Embryonic facial prominence (tissue), 1 donor: ENCODE data around the gene SRRT.

Source experiments
- DNase-seq: peaks from one replicate; pipeline ENCODE4 v3.0.0-alpha.2; 2016; ENCODE audit errors: extremely low spot score

The SRRT gene, protein sequence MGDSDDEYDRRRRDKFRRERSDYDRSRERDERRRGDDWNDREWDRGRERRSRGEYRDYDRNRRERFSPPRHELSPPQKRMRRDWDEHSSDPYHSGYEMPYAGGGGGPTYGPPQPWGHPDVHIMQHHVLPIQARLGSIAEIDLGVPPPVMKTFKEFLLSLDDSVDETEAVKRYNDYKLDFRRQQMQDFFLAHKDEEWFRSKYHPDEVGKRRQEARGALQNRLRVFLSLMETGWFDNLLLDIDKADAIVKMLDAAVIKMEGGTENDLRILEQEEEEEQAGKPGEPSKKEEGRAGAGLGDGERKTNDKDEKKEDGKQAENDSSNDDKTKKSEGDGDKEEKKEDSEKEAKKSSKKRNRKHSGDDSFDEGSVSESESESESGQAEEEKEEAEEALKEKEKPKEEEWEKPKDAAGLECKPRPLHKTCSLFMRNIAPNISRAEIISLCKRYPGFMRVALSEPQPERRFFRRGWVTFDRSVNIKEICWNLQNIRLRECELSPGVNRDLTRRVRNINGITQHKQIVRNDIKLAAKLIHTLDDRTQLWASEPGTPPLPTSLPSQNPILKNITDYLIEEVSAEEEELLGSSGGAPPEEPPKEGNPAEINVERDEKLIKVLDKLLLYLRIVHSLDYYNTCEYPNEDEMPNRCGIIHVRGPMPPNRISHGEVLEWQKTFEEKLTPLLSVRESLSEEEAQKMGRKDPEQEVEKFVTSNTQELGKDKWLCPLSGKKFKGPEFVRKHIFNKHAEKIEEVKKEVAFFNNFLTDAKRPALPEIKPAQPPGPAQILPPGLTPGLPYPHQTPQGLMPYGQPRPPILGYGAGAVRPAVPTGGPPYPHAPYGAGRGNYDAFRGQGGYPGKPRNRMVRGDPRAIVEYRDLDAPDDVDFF

DNA sequence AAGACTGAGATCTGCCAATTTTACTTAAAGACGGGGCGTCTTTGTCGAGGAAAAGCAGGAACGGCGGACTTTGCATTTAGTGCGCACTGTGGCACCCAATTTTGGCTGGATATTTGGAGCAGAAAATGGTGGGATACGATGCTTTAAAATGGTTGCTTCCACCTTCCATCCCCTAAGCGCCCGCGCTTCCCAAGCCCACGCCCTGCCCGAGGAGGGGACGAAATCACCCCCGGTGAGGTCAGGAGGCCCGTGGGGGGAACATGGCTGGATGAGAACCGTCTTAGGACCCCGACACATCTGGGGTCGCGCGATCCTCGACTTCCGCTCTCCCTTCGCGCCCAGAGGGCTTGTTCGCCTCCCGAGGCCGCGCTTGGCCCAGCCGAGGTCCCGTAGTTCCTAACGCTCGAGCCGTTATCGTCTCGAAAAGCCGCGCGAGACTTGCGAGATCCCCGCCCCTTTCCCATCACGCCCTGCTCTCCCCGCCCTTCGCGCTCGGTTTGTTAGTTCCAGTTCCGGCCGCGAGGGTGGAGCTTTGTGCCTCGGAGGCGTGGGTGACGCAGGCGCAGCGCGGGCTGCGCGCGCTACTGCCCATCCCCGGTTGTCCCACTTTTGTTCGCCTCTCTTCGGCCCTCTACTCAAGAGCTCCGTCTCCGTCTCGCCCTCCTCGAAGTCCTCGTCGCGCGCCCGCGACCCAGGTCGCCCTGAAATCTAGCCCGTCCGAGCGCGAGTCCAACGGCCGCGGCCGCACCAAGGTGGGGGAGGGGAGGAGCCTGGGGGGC, at the start of gene SRRT:
Gene SRRT (plus strand): TSS at position 527 of the 779 bp plus-strand sequence. CDS start 488 bp downstream, outside the sequence.
- DNase-seq, result peak; percentile 96

DNA sequence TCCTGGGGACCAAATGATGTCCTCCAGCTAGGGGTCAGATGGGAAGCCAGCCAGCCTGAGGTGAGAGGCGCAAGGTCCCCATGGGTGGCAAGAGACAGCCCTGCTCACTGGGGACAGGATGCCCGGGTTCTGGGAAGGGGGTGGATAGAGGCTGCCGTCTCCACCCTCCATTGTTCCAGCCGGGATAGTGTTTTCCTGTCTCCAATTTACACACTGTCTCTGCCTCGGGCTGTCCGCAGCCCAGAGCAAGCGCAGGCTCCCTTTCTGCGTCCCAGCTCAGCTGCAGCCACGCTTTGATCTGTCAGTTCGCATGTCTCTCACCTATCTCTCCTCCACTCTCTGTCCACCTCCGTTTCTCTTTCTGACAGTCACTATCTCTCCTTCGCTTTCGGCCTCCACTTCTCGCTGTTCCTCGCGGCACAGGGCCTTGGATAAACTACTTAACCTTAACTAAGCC, 49.7 kb upstream of the SRRT start:
- peak; percentile 10 for DNase-seq

DNA sequence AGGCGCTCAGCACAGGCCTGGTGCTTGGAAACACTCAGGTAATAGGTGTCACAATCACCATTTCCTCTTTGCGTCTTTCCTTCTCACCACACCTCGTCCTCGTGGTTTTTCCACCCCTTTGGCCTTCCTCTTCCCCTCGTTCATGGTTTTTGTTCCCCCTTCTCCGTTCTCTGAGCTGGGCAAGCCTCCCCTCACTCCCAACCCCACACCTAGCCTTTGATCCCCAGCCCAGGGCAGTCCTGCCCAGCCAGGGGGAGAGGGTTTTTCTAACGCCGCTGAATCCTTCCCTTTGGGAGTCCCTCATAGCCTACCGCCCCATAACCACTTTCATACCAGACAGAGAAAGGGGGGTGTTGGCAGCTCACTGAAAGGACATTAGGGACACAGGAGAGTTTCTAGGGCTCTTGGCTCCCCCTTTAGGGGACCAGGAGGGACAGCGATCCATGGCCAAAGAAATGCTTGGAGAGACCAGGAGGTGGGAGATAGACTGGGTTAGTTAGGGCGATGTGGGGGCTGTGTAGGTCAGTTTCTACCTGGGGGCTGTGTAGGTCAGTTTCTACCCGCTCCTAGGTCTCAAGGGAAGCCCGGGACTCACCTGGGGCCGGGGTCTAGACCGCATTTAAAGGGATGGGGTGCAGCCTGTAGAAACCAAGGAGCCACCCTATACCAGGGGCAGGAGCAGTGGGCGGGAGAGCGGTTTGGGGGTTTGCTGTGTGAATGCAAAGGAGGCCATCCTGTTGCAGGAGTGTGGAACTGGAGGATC, 49.0 kb upstream of the SRRT start:
- no peak for DNase-seq

DNA sequence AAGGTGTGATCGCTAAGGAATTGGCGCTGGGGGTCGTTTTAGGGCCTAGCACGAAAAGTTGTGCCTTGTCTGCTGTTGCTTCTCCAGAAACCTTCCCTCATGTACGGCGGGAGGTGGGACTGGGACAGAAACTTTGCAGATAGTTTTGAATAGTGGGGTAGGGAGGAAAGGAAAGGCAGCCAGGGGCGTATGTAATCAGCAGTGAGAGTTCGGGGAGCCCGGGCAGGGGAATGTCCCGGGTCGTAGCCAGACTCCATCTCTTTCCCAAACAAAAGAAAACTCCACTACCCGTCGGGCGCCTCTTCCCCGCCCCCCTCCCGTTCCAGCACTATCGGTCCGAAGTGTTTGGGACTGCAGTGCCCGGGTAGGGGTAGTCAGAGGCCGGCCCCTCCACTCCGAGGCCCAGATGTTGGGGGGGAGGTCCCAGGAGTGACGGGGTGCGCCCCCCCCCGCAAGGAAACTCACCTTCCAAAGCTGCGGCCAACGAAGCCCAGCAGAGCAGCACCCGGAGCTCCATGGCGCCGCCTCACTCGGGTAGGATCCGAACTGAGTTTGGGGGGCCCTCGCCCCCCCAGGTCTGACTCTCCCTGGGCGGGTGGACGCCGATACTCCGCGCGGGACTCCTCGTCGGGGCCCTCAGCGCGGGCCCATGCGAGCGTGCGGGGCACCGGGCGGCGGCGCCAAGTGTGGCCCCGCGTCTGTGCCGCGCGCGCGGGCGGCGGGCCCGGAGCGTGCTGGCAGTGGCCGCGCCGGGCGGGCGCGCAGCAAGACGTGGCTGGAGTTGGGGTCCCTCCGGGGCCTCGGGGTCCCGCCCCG, 48.2 kb upstream of the SRRT start:
- DNase-seq, result peak; percentile 7

DNA sequence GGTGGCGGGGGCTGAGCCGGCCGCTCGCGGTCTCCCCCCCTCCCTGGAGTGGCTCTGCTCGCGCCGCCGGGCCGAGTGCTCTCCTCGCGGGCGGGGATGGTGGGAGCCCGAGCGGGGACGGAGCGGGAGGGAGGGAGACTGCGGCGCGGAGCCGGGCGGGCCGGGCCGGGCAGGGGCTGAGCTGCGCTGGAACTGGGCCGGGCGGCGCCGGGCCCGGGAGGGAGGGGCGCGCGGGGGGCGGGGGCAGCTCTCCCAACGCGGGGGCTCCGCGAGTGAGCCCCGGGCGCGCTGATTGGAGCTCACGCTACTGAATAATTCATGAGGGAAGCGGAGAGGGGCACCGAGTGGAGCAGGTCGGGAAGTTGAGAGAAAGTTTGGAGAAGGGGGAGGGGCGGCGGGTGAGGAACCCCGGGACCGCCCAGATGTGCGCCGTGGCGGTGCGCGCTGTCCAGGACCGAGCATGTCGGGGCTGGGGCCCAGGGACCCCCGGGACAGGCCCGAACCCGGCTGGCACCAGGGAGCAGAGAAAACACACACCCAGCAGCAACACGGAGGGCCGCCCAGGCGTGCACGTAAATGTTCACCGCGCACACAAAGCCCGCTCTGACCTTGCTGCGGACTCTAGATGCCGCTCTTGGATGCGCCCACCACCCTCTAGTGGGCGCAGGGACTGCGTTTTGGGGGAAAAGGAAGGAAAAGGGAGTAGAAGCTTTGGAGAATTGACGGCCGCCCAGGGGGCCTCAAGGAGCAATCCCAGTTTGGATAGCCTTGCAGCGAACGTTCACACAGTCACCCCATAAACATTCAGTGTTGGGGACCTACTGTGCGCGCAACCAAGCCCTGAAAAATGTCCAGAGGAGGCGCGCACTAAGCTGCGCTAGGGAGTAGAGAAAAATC, 47.3 kb upstream of the SRRT start, which contains the start of gene EPHB4:
Gene EPHB4 (minus strand): TSS at position 194 of the 897 bp plus-strand sequence. CDS start 493 bp downstream, outside the sequence.
- peak; percentile 92 for DNase-seq

DNA sequence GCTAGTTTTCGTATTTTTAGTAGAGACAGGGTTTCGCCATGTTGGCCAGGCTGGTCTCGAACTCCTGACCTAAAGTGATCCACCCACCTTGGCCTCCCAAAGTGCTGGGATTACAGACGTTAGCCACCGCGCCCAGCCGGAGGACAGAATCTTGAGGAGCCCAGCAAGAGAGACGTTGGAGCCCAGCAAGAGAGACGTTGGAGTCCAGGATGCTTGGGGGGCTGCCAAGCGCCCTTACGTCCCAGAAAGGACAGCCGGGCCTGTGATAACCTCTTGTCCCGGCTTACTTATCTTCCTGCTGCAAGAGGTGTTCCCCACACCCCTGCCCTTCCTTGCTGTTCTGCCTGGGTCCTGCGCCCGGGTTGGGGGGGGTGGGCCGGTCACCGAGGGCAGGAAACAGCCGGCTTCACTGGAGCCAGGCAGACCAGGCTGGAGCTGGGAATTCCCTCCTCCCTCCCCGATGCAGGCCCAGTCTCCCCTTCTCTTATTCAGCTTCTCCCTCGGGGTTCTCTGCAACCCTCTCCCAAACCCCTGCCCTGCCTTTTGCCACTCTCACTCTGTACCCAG, 45.7 kb upstream of the SRRT start:
- DNase-seq, result no peak

DNA sequence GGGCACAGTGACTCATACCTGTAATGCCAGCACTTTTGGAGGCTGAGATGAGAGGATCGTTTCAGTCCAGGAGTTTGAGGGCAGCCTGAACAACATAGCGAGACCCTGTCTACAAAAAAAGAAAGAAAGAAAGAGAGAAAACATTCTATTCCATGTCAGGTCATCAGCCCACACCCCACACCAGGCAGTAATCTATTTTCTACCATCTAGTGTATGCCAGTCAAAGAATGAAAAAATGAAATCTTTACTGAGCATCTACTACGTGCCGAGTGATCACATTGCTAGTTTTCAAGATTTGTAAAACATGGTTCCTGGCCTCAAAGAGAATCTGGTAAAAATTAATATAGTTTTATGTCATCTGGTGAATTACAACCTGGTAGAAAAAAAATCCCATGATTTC, 44.5 kb upstream of the SRRT start:
- no peak for DNase-seq

DNA sequence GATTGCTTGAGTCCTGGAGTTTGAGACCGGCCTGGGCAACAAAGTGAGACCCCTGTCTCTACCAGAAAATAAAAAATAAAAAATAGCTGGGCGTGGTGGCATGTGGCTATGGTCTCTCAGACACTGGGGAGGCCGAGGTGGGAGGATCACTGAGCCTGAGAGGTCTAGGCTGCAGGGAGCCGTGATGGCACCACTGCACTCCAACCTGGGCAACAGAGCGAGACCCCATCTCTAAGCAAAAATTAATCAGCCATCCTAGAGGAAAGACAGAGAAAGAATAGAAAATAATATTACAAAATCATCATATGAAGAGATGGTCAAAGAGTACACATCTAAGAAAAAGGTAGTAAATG, 42.6 kb upstream of the SRRT start:
- no peak for DNase-seq

DNA sequence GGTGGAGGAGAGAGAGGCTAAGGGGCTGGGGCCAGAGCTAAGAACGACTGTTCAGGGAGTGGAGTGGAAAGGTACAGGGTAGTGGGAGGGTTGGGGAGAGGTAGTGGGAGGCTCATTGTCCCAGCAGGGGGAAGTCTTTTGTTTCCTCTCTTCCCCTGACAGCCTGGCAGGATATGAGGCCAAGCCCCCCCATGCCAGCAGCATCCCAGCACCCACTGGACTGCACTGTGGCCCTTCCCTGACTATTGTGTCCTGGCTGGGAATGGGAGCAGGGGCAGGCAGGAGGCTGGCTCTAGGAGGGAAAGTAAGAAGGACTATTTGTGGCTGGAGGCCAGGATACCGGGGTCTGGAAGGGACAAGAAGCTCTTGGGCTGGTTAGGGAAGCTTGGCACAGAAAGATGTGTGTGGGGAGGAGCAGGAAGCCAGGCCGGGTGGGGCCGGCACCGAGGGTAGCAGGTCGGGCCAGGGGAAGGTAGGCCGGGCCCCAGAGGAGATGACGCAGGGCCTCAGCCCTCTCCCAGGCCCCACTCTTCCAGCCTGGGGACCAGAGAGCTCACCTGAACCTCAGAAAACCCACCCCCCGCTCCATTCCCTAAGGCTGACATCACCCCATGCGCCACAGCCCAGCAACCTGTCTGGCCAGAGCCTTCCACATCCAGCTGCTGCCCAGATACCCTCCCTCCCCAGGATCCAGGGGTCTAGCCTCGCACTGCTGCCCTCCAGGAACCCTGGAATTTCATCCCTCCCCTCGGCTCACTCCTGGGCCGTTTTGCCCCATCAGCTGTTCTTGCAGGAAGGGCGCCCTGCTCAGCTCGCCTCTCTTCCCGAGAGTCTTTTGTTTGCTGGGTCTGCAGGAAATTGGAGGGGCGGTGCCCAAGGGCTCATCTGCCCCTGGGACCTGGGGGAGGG, 38.7 kb upstream of the SRRT start:
- no peak for DNase-seq

DNA sequence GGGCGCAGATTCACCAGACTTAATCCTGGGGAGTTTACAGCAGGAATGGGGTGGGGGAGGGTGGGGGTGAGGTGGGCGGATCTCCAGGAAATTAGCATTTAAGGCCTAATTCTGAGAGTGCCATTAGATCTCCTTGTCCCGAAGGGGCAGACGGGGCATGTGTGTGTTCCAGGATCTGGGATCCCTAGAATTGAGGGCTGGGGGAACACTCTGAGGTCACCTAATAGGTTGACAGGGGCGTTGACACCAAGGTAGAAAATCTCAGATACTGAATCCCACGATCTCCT, 38.1 kb upstream of the SRRT start:
- DNase-seq, result no peak

DNA sequence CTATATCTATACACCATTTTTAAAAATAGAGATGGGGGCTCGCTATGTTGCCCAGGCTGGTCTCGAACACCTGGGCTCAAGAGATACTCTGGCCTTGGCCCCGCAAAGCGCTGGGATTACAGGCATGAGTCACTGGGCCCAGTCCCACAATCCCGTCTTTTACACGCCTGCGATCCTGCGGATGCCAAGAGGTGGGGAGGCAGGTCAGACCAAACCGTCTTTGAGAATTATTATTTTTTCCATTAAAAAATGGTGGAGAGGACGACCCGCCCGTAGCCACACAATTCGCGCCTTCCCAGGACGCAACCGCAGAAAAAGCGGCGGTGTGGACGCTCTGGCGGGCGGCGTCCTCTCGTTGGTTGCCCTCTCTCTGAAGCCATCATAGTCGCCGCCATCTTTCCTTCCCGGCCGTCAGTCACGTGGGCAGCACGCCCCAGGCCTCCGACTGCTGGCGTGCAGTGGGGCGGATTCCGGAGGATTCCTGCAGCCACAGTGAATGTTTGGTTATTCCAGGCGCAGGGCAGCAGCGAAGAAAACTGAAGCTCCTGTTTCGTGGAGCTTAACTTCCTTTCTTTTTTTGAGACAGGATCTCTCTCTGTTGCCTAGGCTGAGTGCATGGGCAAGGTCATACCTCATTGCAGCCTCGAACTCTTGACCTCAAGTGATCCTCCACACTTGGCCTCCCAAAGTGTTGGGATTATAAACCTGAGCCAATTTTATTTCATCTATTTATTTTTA, 37.6 kb upstream of the SRRT start:
- peak; percentile 92 for DNase-seq

DNA sequence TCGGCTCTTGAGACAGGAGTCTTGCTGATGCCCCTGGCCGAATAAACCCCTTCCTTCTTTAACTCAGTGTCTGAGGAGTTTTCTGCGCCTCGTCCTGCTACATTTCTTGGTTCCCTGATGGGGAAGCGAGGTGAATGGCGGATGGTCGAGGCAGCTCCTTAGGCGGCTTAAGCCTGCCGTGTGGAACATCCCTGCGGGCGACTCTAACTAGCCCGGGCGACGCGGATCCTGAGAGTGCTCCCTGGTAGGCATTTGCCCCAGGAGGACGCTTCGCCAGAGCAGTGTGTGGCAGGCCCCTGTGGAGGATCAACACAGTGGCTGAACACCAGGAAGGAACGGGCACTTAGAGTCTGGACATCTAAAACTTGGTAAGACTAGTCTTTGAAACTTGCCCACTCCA, 35.5 kb upstream of the SRRT start:
- DNase-seq, result no peak

DNA sequence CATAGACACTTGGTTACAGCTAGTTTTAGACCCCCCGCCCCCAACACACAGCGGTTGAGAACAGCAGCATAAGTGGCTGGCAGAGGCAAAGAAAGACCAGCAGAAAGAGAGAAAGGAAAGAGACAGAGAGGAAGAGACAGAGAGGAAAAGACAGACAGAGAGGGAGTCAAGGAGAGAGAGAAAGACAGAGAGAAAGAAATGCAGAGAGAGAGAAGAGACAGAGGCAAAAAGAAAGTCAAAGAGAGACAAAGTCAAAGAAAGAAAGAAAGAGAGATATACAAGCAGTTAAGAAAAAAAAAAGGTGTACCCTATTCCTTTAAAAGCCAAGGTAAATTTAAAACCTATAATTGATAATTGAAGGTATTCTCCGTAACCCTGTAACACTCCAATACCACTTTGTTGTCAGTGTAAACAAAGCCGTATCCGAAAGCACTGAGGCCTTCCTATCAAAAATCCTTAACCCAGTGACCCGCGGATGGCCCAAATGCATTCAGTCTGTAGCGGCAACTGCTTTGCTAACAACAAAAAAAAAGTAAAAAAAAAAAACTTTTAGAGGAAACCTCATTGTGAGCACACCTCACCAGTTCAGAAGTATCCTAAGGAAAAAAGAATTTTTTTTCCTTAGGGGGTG, 34.3 kb upstream of the SRRT start:
- no peak for DNase-seq

DNA sequence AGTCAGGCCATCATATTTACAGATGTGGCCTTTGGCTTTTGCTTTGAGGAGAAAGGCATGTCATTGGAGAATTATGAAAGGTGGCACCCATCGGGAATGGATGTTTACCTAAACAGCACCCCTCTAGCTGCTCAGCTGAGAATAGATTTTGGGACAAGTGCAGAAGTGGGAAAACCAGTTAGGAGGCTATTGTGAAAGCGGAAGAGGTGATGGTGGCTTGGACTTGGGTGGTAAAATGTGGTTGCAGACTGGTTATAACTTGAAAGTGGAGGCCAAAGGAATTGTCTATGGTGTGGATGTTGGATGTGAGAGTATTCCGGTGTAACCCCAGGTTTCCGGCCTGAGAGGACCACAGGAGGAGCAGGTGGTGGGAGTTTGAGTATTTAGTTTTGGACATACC, 27.5 kb upstream of the SRRT start:
- no peak for DNase-seq

DNA sequence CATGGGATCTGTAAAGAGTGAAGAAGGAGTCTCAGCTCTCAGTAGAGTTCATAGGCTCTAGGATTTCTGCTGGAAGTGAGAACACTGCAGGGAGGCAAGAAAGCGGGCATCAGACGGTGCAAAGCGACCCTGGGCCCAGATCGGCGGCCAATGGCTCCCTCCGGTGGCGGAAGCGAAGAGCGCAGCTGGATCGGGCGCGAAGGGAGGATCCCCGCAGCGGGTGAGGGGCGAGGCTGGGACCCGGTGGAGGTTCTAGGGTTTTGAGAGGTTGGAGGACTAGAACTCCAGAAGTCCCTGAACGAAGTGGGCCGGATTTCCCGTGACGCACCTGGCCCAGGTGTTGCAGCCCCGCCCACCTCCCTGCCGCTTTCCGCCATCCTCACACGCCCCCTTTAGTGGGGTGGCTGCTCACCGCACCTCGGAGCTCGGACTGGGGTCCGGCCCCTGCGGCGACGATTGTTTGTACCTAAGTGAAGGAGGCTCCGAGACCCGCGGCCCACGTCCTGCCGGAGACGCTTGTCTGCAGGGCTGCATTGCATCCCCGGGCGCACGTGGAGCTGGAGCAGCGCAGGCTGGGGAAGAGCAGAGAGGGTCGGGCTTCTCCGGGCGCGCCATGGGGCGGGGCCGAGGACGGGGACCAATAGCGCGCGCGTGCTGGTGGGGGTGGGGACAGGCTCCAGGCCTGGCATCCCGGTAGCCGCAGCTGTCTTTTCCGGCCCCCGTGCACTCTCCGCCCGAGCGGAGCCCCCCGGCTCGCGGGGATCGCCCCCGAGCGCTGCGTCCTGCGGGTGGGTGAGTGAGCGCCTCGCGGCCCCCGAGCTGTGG, 22.6 kb upstream of the SRRT start, which contains the start of gene SLC12A9:
Gene SLC12A9 (plus strand): TSS at position 666 of the 825 bp plus-strand sequence. CDS start 1,485 bp downstream, outside the sequence.
- peak; percentile 83 for DNase-seq
